Measurements from ENCODE around the gene TTLL5.

DNA sequence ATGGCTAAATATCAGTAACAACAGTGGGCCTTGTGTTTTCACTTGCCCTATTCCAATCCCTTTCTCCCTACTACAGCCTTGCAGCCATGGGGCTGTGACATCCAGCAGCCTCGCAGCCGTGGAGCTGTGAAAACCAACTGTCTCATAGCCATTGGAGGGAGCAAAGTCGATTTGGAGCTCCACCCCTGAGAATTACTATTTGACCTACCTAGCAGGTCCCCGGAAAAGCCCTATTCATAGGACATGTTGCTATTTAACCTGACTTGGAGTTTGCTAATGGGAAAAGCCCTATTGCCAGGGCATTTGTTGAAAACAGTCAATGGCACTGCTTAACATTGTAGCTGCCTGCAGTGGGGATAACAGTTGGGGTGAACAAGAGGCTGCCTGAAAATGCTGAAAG is 33.6 kb upstream of the TTLL5 start:
- TF ChIP-seq, protein P1, sequence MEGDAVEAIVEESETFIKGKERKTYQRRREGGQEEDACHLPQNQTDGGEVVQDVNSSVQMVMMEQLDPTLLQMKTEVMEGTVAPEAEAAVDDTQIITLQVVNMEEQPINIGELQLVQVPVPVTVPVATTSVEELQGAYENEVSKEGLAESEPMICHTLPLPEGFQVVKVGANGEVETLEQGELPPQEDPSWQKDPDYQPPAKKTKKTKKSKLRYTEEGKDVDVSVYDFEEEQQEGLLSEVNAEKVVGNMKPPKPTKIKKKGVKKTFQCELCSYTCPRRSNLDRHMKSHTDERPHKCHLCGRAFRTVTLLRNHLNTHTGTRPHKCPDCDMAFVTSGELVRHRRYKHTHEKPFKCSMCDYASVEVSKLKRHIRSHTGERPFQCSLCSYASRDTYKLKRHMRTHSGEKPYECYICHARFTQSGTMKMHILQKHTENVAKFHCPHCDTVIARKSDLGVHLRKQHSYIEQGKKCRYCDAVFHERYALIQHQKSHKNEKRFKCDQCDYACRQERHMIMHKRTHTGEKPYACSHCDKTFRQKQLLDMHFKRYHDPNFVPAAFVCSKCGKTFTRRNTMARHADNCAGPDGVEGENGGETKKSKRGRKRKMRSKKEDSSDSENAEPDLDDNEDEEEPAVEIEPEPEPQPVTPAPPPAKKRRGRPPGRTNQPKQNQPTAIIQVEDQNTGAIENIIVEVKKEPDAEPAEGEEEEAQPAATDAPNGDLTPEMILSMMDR (IDR thresholded peaks at IDR 0.05): no peak
- no peak for TF ChIP-seq POLR2A (IDR thresholded peaks at IDR 0.05; ENCODE audit: low read length)
- TF ChIP-seq RCOR1 (IDR thresholded peaks at IDR 0.05; ENCODE audit: low read depth, low read length): no peak
- no peak for TF ChIP-seq ESRRA (IDR thresholded peaks at IDR 0.05; ENCODE audit: borderline replicate concordance, low read length)
- TF ChIP-seq JUN (IDR thresholded peaks at IDR 0.05): no peak
- TF ChIP-seq POLR2AphosphoS2 (conservative IDR thresholded peaks at IDR 0.05; ENCODE audit: low read length): no peak
- TF ChIP-seq, protein P2, sequence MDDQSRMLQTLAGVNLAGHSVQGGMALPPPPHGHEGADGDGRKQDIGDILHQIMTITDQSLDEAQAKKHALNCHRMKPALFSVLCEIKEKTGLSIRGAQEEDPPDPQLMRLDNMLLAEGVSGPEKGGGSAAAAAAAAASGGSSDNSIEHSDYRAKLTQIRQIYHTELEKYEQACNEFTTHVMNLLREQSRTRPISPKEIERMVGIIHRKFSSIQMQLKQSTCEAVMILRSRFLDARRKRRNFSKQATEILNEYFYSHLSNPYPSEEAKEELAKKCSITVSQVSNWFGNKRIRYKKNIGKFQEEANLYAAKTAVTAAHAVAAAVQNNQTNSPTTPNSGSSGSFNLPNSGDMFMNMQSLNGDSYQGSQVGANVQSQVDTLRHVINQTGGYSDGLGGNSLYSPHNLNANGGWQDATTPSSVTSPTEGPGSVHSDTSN (IDR thresholded peaks at IDR 0.05): no peak
- no peak for TF ChIP-seq RAD21 (conservative IDR thresholded peaks at IDR 0.05 in 1 of 2, IDR thresholded peaks at IDR 0.05 in 1 of 2)
- TF ChIP-seq, protein P3, sequence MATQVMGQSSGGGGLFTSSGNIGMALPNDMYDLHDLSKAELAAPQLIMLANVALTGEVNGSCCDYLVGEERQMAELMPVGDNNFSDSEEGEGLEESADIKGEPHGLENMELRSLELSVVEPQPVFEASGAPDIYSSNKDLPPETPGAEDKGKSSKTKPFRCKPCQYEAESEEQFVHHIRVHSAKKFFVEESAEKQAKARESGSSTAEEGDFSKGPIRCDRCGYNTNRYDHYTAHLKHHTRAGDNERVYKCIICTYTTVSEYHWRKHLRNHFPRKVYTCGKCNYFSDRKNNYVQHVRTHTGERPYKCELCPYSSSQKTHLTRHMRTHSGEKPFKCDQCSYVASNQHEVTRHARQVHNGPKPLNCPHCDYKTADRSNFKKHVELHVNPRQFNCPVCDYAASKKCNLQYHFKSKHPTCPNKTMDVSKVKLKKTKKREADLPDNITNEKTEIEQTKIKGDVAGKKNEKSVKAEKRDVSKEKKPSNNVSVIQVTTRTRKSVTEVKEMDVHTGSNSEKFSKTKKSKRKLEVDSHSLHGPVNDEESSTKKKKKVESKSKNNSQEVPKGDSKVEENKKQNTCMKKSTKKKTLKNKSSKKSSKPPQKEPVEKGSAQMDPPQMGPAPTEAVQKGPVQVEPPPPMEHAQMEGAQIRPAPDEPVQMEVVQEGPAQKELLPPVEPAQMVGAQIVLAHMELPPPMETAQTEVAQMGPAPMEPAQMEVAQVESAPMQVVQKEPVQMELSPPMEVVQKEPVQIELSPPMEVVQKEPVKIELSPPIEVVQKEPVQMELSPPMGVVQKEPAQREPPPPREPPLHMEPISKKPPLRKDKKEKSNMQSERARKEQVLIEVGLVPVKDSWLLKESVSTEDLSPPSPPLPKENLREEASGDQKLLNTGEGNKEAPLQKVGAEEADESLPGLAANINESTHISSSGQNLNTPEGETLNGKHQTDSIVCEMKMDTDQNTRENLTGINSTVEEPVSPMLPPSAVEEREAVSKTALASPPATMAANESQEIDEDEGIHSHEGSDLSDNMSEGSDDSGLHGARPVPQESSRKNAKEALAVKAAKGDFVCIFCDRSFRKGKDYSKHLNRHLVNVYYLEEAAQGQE (IDR thresholded peaks at IDR 0.05): no peak

All from A549 (cell line).